Hepatocyte (in vitro differentiated cells): ENCODE measurements around the gene CD81. TPM values are rescaled to one million over a fixed set of nuclear protein-coding genes. Genes with fewer than 3 reads are reported as not detected.

Source experiments
- DNase-seq: peaks from one replicate; pipeline ENCODE4 v3.0.0-alpha.2; 2016; ENCODE audit warnings: low spot score
- H2AFZ ChIP-seq: fragments of 200-600 bp; sonication (generic); 2 replicates; pipeline ENCODE4 v1.6.0; 2016; ENCODE audit warnings: antibody characterized with exemption, mild to moderate bottlenecking
- H3K27ac ChIP-seq: fragments of 200-600 bp; sonication (generic); 2 replicates; pipeline ENCODE4 v1.5.1; 2016; ENCODE audit warnings: mild to moderate bottlenecking
- H3K27me3 ChIP-seq: fragments of 200-600 bp; sonication (generic); 2 replicates; pipeline ENCODE4 v1.6.1; 2016
- H3K36me3 ChIP-seq: fragments of 200-600 bp; sonication (generic); replicated peaks from 2 replicates; pipeline ENCODE4 v1.5.1; 2016; ENCODE audit warnings: low read depth; ENCODE audit not compliant: insufficient read depth
- H3K4me1 ChIP-seq: fragments of 200-600 bp; sonication (generic); 2 replicates; pipeline ENCODE4 v1.5.1; 2016; ENCODE audit warnings: mild to moderate bottlenecking, moderate library complexity; ENCODE audit not compliant: insufficient read depth
- H3K4me2 ChIP-seq: fragments of 200-600 bp; sonication (generic); 2 replicates; pipeline ENCODE4 v1.6.0; 2016
- H3K4me3 ChIP-seq: fragments of 200-600 bp; sonication (generic); 2 replicates; pipeline ENCODE4 v1.5.1; 2016; ENCODE audit warnings: mild to moderate bottlenecking
- H3K79me2 ChIP-seq: fragments of 200-600 bp; sonication (generic); 2 replicates; pipeline ENCODE4 v1.6.0; 2017; ENCODE audit warnings: mild to moderate bottlenecking
- H3K9me2 ChIP-seq: fragments of 200-600 bp; sonication (generic); replicated peaks from 2 replicates; pipeline ENCODE4 v1.6.0; 2017; ENCODE audit warnings: mild to moderate bottlenecking; ENCODE audit not compliant: insufficient read depth
- H3K9me3 ChIP-seq: fragments of 200-600 bp; sonication (generic); 2 replicates; pipeline ENCODE4 v1.5.1; 2016; ENCODE audit warnings: low read depth, mild to moderate bottlenecking
- H4K20me1 ChIP-seq: fragments of 200-600 bp; sonication (generic); 2 replicates; pipeline ENCODE4 v1.6.0; 2016; ENCODE audit warnings: mild to moderate bottlenecking; ENCODE audit not compliant: insufficient read depth, poor library complexity, severe bottlenecking
- CTCF ChIP-seq: fragments of 200-600 bp; sonication (generic); IDR thresholded peaks from 2 replicates; pipeline ENCODE4 v1.5.1; 2016; ENCODE audit warnings: antibody characterized with exemption, mild to moderate bottlenecking; ENCODE audit not compliant: poor library complexity
- EZH2 ChIP-seq: fragments of 200-600 bp; sonication (generic); IDR thresholded peaks from 2 replicates; pipeline ENCODE4 v1.6.1; 2016; ENCODE audit warnings: antibody characterized with exemption, mild to moderate bottlenecking, borderline replicate concordance
- EZH2phosphoT487 ChIP-seq: fragments of 200-600 bp; sonication (generic); IDR thresholded peaks from one replicate; pipeline ENCODE4 v1.6.1; 2018; ENCODE audit warnings: antibody characterized with exemption, mild to moderate bottlenecking, low read depth, moderate library complexity; ENCODE audit not compliant: unreplicated experiment, severe bottlenecking
- WGBS: methylation state at CpG from one replicate; pipeline ENCODE4 v1.1.6; 2016; ENCODE audit warnings: low lambda C conversion rate; ENCODE audit errors: missing lambda C conversion rate; 5-methylcytosine and 5-hydroxymethylcytosine counted together
- polyA plus RNA-seq: library from polyadenylated mRNA; unstranded; fragments of >200 nt; fragmentation: Nextera tagmentation; extraction: Ambion mirVana; gene quantifications from 2 replicates; pipeline ENCODE4 v1.2.1, GENCODE V29; 2016
- total RNA-seq: library from RNA; depleted of rRNA; stranded (reverse); fragments of >200 nt; gene quantifications from 2 replicates; pipeline ENCODE4 v1.2.3, GENCODE V29; 2014

CD81 gene
- total and polyA plus RNA-seq, 2 experiments from 2014 or later, result 233 to 472 TPM

GRCh38 chr11:2383852-2384804 lies 7.0 kb downstream of the CD81 start:
- 90% methylated on average over 13 of the region's 33 CpGs for WGBS
- Histone ChIP-seq H3K27me3 (no peaks in the 10 kb centered on the region), H3K9me3 (no peaks in the 10 kb centered on the region), H3K4me2 (no peak overlapping the region), H4K20me1 (peaks cover 92% of the 10 kb centered on the region), H2AFZ (no peak overlapping the region), H3K27ac (no peak overlapping the region), H3K4me3 (no peak overlapping the region), H3K9me2 (no peaks in the 10 kb centered on the region), H3K79me2 (peaks cover 96% of the 10 kb centered on the region), H3K4me1 (peaks cover 12% of the 10 kb centered on the region), H3K36me3 (no peaks in the 10 kb centered on the region)
- TF ChIP-seq CTCF (no peak), EZH2phosphoT487 (no peak), EZH2 (no peak)
- no peak for DNase-seq

GRCh38 chr11:2385156-2386151 lies 8.3 kb downstream of the CD81 start:
- peaks cover 96% of the 10 kb centered on the region for H3K79me2 ChIP-seq
- peaks cover 93% of the 10 kb centered on the region for H4K20me1 ChIP-seq
- no peaks in the 10 kb centered on the region for H3K9me3 ChIP-seq
- H3K4me3 ChIP-seq, result no peak overlapping the region
- DNase-seq, result no peak
- no peak overlapping the region for H2AFZ ChIP-seq
- H3K27me3 ChIP-seq, result no peaks in the 10 kb centered on the region
- no peaks in the 10 kb centered on the region for H3K36me3 ChIP-seq
- no peak overlapping the region for H3K4me2 ChIP-seq
- no peak for TF ChIP-seq EZH2phosphoT487
- no peak for TF ChIP-seq CTCF
- TF ChIP-seq EZH2, result no peak
- WGBS, result 93% methylated on average over 33 of the region's 48 CpGs
- no peaks in the 10 kb centered on the region for H3K9me2 ChIP-seq
- H3K4me1 ChIP-seq, result peaks cover 19% of the 10 kb centered on the region
- no peak overlapping the region for H3K27ac ChIP-seq

DNA sequence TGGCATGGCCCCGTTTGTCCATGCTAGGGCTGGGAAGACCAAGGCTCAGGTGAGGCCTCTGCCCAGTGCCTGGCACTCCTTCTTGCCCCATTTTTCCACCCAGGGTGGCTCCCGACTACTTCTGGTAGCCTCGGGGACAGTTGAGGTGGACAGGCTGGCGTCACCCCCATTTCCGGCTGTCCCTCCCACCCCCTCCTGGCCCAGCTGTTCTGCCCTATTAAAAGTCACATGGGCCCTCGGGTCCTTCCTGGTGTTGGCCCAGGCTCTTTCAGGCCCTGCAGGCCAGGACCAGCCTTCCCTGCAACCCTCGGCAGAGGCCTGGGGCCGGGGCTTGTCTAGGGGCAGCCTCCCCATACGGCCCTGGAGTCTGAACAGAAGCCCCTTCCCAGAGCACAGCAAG lies 9.5 kb downstream of the CD81 start:
- Histone ChIP-seq H2AFZ (no peak overlapping the region), H4K20me1 (peaks cover 93% of the 10 kb centered on the region), H3K79me2 (peaks cover 96% of the 10 kb centered on the region), H3K4me2 (no peak overlapping the region), H3K36me3 (no peaks in the 10 kb centered on the region), H3K27ac (no peak overlapping the region), H3K4me1 (peaks cover 19% of the 10 kb centered on the region), H3K27me3 (no peaks in the 10 kb centered on the region), H3K9me2 (no peaks in the 10 kb centered on the region), H3K4me3 (no peak overlapping the region), H3K9me3 (no peaks in the 10 kb centered on the region)
- DNase-seq, result no peak
- WGBS, result 89% methylated on average over 9 of the region's 9 CpGs
- TF ChIP-seq CTCF (no peak), EZH2phosphoT487 (no peak), EZH2 (no peak)
